HUES48 (cell line): ENCODE data around the gene ZNF326.

Experiments
- H3K27ac ChIP-seq: one replicate; pipeline ENCODE4 v1.7.0; 2013; ENCODE audit warnings: low read depth, low read length, inconsistent platforms
- H3K27me3 ChIP-seq: 2 replicates; pipeline ENCODE4 v1.6.1; 2013; ENCODE audit warnings: mild to moderate bottlenecking, low read length; ENCODE audit not compliant: control insufficient read depth, insufficient read depth
- H3K36me3 ChIP-seq: 2 replicates; pipeline ENCODE4 v1.6.1; 2013; ENCODE audit warnings: low read length; ENCODE audit not compliant: control insufficient read depth, insufficient read depth
- H3K4me1 ChIP-seq: 2 replicates; pipeline ENCODE4 v1.6.1; 2013; ENCODE audit warnings: mild to moderate bottlenecking, low read length; ENCODE audit not compliant: control insufficient read depth, insufficient read depth
- H3K4me3 ChIP-seq: 2 replicates; pipeline ENCODE4 v1.5.1; 2013; ENCODE audit warnings: mild to moderate bottlenecking, low read depth, low read length
- H3K9ac ChIP-seq: 2 replicates; pipeline ENCODE4 v1.6.1; 2013; ENCODE audit warnings: mild to moderate bottlenecking, low read depth, low read length, moderate library complexity
- H3K9me3 ChIP-seq: 2 replicates; pipeline ENCODE4 v1.6.1; 2013; ENCODE audit warnings: low read length; ENCODE audit not compliant: control insufficient read depth, insufficient read depth

The ZNF326 gene

DNA sequence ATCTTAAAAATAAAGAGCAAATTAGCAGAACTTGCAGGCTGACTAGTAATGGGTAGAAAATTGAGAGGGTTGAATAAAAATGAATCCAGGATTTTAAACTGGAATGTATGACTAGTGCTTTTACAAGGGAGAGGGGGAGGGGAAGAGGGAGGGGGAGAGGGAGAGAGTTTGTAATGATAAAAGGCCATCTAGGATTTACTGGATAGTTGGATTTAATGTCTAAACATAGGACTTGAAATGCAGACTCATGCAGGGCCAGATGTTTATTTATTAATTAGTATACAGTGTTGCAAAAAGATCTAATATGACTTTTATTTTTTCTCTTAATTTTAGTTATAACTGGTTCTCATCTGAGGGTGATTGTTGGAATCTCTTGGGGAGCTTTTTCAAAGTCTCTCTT lies 4.3 kb downstream of the ZNF326 start:
- Histone ChIP-seq H3K4me1 (peaks cover 21% of the 10 kb centered on the region), H3K9ac (no peak overlapping the region), H3K36me3 (peaks cover 42% of the 10 kb centered on the region), H3K27ac (no peak overlapping the region), H3K27me3 (no peaks in the 10 kb centered on the region), H3K9me3 (no peaks in the 10 kb centered on the region), H3K4me3 (no peak overlapping the region)

DNA sequence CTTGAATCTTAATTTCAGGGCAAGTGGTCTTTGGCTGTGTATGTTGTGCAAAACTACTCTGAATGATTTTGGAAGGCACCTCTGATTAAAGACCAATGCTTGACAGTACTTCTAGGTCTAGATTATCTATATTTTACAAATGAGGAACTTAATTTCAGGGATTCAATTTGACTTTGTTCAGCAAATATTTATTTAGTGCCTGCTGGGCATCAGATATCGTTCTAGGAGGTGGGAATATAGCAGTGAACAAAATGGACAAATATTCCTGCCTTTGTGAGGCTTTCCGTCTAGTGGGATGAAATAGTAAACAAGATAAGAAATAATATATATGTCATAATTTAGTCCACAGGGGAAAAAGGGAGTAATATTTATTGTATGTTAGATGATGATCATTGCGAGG lies 4.7 kb downstream of the ZNF326 start:
- Histone ChIP-seq H3K9me3 (no peaks in the 10 kb centered on the region), H3K4me1 (peaks cover 20% of the 10 kb centered on the region), H3K4me3 (no peak overlapping the region), H3K27me3 (no peaks in the 10 kb centered on the region), H3K9ac (no peak overlapping the region), H3K27ac (no peak overlapping the region), H3K36me3 (peaks cover 44% of the 10 kb centered on the region)

DNA sequence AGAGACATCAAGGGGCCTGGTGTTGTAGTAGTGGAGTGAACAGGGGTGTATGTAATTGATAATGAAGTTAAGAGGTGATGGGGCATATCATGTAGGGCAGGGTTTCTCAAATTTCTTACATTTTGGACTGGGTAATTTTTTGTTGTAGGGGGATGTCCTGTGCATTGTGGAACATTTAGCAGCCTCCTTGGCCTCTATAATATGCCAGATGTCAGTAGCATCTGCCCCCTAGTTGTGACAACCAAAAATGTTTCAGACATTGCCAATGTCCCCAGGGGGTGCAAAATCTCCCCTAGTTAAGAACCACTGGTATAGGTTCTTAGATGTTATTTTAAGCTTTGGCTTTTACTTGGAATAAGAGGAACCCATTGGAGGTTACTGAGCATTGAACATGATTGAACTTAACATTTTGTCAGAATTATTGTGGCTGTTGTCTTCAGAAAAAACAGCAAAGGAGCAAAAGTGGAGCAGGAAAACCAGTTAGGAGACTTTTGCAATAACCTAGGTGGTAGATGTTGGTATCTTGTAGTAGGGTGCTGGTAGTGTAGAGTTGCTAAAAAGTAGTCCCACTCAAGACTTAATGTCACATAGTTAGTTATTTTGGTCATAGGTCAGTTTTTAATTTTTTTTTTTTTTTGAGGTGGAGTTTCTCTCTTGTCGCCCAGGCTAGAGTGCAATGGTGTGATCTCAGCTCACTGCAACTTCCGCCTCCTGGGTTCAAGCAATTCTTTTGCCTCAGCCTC lies 6.2 kb downstream of the ZNF326 start:
- Histone ChIP-seq H3K4me1 (peaks cover 19% of the 10 kb centered on the region), H3K9ac (no peak overlapping the region), H3K9me3 (no peaks in the 10 kb centered on the region), H3K27me3 (no peaks in the 10 kb centered on the region), H3K36me3 (peaks cover 59% of the 10 kb centered on the region), H3K27ac (no peak overlapping the region), H3K4me3 (no peak overlapping the region)

DNA sequence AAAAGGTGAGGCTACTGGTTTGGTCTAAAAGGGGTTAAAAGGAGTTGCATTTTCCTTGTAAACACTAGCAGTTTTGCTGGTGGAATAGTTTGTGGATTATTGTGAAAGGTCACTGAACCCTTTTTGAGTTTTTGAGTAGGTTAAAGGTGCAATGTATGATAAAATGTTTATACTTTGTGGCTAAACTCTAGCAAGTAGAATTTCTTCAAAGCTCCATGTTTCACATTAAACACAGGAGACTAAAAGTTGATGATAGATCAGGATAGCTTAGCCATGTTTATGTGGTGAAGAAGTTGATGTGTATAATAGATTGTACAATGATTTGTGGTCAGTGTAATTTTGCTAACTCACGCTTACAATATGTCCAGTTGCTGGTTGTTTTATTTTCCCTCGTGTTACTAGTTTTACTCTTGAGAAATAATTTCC lies 13.1 kb downstream of the ZNF326 start:
- no peaks in the 10 kb centered on the region for H3K9me3 ChIP-seq
- no peaks in the 10 kb centered on the region for H3K27me3 ChIP-seq
- H3K27ac ChIP-seq: no peak overlapping the region
- peaks cover 89% of the 10 kb centered on the region for H3K36me3 ChIP-seq
- H3K4me1 ChIP-seq: no peaks in the 10 kb centered on the region
- H3K9ac ChIP-seq: no peak overlapping the region
- H3K4me3 ChIP-seq: no peak overlapping the region

DNA sequence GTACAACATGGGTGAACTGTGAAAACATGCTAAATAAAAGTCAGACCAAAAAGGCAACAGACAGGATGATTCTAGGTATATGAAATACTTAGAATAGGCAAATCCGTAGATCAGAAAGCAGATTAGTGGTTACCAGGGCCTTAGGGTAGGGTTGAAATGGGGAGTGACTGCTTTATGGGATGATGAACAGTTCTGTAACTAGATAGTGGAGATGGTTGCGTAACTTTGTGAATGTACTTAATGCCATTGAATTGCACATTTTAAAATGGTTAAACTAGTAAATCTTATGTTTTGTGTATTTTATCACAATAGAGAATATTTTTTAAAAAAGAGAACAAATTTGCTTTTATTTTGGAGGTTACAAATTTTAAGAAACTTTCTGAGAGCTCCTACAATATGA lies 17.4 kb downstream of the ZNF326 start:
- Histone ChIP-seq H3K9ac (no peak overlapping the region), H3K4me3 (no peak overlapping the region), H3K36me3 (peaks cover 99% of the 10 kb centered on the region), H3K4me1 (no peaks in the 10 kb centered on the region), H3K9me3 (no peaks in the 10 kb centered on the region), H3K27me3 (no peaks in the 10 kb centered on the region), H3K27ac (no peak overlapping the region)

DNA sequence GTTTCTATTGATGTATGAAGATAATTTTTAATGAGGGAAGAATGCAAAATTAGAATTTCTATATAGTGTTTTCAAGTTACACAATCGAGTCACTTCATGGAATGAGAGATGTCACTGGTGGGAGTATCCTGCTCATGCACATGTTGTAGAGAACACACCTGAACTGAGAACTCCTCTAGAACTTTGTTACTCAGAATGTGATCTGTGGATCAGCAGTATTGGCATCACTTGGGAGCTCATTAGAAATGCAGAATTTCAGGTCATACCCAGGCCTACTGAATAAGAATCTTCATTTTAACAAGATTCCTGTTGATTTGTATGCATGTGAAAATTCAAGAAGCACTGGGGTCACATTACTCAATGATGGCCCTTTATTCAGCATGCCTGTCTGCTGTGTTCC lies 28.8 kb downstream of the ZNF326 start:
- H3K36me3 ChIP-seq: peaks cover 100% of the 10 kb centered on the region
- no peak overlapping the region for H3K27ac ChIP-seq
- no peaks in the 10 kb centered on the region for H3K27me3 ChIP-seq
- no peak overlapping the region for H3K4me3 ChIP-seq
- no peak overlapping the region for H3K9ac ChIP-seq
- H3K4me1 ChIP-seq: no peaks in the 10 kb centered on the region
- no peaks in the 10 kb centered on the region for H3K9me3 ChIP-seq

DNA sequence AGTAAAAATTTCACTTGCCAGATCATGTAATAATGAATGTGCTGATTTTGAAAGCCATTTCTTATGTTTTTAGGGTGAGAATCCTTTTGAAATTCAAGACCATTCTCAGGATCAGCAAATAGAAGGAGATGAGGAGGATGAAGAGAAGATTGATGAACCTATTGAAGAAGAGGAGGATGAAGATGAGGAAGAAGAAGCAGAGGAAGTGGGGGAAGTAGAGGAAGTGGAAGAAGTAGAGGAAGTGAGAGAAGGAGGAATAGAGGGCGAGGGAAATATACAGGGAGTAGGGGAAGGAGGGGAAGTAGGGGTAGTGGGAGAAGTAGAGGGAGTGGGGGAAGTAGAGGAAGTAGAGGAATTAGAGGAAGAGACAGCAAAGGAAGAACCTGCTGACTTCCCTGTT lies 32.4 kb downstream of the ZNF326 start:
- H3K9ac ChIP-seq: no peak overlapping the region
- H3K4me3 ChIP-seq: no peak overlapping the region
- no peak overlapping the region for H3K27ac ChIP-seq
- no peaks in the 10 kb centered on the region for H3K9me3 ChIP-seq
- H3K27me3 ChIP-seq: no peaks in the 10 kb centered on the region
- H3K4me1 ChIP-seq: no peaks in the 10 kb centered on the region
- peaks cover 97% of the 10 kb centered on the region for H3K36me3 ChIP-seq

DNA sequence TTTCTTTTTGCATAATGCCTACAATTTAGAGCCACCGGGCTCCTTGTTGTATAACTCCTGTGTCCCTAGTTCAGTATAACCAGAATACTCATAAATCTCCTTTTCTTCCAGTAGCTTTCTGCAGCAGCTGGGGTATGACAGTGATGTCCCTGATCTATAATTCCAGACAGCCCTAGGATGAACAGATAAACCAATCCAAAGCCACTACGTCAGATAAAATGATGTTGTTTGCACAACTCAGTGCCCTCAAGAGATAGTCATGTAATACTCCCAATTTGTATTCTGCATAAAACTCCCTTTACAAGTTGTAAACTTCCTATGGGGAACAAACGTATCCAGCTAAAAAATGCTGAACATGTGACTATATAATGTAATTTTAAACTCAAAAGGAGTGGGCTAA lies 44.7 kb downstream of the ZNF326 start:
- no peak overlapping the region for H3K27ac ChIP-seq
- no peaks in the 10 kb centered on the region for H3K4me1 ChIP-seq
- H3K9me3 ChIP-seq: no peaks in the 10 kb centered on the region
- no peak overlapping the region for H3K4me3 ChIP-seq
- H3K27me3 ChIP-seq: no peaks in the 10 kb centered on the region
- no peaks in the 10 kb centered on the region for H3K36me3 ChIP-seq
- H3K9ac ChIP-seq: no peak overlapping the region

DNA sequence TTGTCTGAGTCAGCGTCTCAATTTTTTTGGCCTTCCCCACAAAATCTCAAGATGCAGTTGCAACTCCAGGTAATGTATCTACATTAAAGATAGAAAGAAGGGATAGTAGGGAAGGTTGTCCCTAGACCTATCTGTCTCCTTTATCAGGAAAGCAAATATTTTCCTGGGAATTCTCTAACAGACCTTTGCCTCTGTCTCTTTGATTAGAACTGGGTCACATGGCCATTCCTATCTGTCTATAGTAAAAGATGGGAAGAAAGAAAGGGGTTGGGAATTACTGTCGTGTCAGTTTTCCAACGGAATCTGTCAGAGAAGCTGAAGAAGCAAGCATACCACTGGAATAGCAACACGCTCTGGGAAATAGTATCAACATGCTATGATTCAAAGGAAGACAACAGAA lies 48.7 kb downstream of the ZNF326 start:
- H3K4me3 ChIP-seq: no peak overlapping the region
- no peaks in the 10 kb centered on the region for H3K9me3 ChIP-seq
- H3K36me3 ChIP-seq: no peaks in the 10 kb centered on the region
- no peak overlapping the region for H3K27ac ChIP-seq
- H3K4me1 ChIP-seq: peaks cover 4% of the 10 kb centered on the region; the same call in 1 of the 2 replicates
- no peak overlapping the region for H3K9ac ChIP-seq
- no peaks in the 10 kb centered on the region for H3K27me3 ChIP-seq

DNA sequence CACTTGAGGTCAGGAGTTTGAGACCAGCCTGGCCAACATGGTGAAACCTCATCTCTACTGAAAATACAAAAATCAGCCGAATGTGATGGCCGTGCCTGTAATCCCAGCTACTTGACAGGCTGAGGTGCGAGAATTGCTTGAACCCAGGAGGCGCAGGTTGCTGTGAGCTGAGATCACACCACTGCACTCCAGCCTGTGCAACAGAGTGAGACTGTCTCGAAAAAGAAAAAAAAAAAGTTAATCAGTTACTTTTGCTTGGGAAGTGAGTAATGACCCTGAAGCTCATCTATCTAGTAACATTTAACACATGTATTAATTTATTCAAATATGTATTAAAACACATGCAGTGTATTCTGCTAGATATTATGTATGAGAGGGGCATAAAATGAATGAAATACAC lies 49.4 kb downstream of the ZNF326 start:
- Histone ChIP-seq H3K27me3 (no peaks in the 10 kb centered on the region), H3K4me3 (no peak overlapping the region), H3K9ac (no peak overlapping the region), H3K27ac (no peak overlapping the region), H3K4me1 (peaks cover 4% of the 10 kb centered on the region; the same call in 1 of the 2 replicates), H3K9me3 (no peaks in the 10 kb centered on the region), H3K36me3 (no peaks in the 10 kb centered on the region)

DNA sequence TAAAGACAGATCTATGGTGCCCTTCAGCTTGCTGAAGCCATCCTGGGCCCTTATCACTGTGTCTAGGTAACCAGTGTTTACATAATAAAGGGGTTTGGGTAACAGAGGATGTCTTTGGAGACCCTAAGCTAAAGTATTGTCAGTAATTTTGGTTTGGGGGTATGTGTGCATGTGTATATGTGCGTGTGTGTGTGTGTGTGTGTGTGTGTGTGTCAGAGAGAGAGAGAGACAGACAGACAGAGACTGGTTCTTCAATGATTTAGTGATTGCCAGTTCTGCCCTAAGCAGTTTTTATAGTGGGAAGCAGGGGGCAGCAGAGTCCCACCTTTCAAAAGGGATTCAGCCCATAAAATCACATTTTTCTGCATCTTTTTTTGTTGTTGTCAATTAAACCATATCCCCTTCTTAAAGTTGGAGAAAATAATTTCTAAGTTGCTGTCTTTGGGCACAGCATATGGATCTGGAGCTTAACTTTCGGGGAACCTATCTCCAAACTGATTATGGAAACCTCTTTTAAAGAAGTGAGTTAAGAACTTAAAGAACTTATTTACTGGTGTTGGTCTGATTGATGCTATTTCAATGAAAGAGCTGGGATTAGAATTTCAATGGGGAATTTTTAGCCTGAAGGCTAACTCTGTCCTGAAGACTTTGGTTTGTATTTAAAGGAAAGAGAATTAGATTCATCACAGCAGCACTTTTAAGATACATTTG lies 51.1 kb downstream of the ZNF326 start:
- Histone ChIP-seq H3K4me3 (no peak overlapping the region), H3K36me3 (no peaks in the 10 kb centered on the region), H3K4me1 (peaks cover 4% of the 10 kb centered on the region; the same call in 1 of the 2 replicates), H3K27me3 (no peaks in the 10 kb centered on the region), H3K9me3 (no peaks in the 10 kb centered on the region), H3K27ac (no peak overlapping the region), H3K9ac (no peak overlapping the region)
